HG03095 (cell line): ENCODE measurements around the gene DIP2C.
"Not testable (repeated sequence)": the region's sequence is repeated elsewhere in the genome, so short reads cannot be mapped to it uniquely, and the experiment has no call there.

ENCODE experiments used
- ATAC-seq: cut with Tn5 transposase; IDR thresholded peaks from one replicate; pipeline ENCODE4 v1.9.1; 2021; ENCODE audit warnings: moderate library complexity; ENCODE audit not compliant: unreplicated experiment

The DIP2C gene

DNA sequence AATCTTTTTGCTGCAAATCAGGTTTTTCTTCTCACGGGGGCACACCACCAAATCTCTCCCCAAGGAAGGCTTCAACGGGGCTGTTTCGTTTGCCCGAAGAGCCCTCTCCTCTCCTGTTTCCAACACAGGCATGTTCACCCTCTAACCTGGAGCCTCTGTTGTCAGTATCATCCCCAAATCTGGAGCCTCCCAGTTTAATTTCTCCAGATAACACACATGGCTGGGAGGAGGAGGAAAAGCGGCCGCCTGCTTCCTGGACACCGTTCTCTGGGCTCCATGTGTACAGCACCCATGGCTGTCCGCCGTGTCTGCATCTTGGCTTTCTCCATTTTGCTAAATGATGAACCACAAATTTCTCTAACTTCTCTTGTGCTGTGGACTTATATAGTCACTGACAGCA is 214.5 kb downstream of the DIP2C start:
- ATAC-seq: no peak

DNA sequence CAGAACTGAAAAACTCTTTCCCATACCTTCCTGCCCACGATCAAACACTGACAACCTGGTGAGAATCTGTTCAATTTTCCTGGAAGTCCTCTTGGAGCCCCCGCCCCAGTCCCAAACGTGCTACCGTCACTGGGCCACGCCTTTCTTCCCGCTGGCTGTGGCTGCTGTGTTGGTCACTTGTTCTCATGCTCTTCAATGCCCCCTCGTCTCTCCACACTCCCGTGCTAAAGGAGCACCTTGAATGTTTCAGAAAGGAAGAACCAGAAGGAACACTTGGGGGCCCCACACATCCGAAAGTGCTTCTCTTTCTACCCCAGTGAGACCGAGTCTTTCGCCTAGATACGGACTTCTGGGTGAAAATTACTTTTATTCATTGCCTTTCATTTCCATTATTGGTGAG is 215.1 kb downstream of the DIP2C start:
- no peak for ATAC-seq

DNA sequence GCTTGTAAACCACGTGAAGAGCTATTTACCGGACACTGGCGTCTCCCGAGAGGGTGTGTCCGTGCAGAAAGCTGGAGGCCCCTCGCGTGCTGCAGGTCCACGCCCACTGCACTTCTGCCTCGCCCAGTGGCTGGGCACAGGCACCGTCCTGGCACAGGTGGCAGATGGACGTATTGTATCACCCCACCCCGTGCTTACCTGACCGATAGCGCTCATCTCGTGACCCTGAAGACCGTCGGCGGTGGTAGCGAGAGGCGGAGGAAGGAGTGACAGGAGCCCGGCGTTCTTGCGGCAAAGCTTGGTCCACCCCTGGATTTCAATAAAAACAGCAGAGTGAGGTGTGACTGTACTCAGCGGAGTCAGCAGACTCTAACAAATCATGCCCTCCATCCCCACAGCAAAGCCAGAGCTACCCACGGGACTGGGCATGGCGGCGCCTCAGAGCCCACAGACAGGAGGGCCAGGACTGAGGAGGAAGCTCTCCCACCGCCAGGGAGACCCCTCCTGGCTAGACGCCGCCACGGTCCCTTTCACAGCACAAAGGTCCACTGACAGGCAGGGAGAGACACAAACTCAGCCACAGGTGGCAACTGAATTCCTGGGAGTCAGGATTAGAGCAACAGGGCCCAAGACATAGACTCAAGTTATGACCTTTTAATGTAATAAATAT is 217.1 kb downstream of the DIP2C start:
- no peak for ATAC-seq

DNA sequence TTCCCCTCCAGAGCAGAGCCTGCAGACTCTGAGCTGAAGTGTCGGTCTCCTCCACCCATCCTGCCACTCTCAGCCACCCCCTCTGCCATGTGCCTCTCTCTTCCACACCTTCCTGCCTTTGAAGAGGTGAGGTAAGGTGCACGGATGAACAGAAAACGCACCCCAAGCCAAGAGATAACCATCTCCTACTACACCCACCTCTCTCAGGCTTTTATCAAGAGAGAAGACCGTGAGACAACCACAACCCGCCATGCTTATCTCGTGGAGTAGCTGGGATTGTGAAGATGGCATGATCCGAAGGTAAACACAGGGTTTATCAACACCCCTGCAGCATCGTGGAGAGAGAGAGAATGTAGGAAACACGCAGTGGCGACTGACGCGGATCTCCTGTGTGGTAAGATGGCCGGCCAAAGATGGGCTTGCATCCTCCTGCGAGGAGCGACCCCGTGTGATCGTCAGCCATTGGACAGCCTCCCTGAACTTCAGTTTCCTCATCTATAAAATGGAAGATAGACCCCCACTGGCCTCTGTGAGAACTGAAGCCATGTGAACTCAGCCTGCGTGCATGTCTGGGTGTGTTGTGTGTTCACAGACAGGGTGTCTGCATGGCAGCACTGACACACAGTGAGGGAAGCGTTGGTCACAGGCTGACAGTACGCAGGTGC is 219.0 kb downstream of the DIP2C start:
- no peak for ATAC-seq

GRCh38 chr10:469947-470338 is 219.5 kb downstream of the DIP2C start:
- ATAC-seq: no peak

- no peak for ATAC-seq
Observed at GRCh38 chr10:459743-460142, 229.7 kb downstream of the DIP2C start.

GRCh38 chr10:458421-458851 is 231.0 kb downstream of the DIP2C start:
- no peak for ATAC-seq

GRCh38 chr10:456486-456885 is 233.0 kb downstream of the DIP2C start:
- ATAC-seq: no peak

DNA sequence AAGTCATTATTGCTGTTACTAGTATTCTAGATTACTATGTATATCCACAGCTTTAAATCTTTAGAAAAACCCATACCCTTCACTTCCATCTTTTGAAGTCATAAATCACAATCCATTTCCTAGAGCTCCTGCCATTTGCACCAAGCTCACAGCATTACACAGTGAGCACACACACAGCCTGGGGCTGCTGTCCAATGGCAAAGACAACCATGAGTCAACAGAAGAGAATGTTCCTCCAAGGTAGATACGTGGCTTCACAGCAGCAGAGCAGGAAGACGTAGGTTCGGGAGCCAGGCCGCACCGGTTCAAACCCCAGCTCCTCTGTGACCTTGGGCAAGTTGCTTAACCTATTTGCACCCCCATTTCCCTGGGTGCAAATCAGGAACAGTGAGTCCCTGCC is 234.6 kb downstream of the DIP2C start:
- ATAC-seq: no peak

DNA sequence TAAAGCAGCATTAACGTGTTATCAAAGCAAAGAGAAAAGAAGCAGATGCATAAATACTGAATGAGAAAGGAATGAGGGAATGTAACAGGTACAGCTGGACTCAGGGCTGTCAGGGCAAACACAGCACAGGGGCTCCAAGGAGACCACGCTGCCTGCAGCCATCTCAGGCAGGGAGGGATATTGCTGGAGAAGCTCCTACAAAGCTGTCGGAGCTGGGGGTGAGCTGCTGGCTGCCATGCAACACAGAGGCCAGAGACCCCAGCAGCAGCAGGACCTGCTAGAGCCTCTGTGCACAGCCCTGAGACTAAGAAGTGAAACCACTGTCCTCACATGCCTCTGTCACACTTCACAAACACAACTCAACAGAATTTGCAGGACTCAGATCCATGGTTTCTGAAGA is 235.8 kb downstream of the DIP2C start:
- ATAC-seq: no peak

GRCh38 chr10:452512-453426 is 236.7 kb downstream of the DIP2C start:
- no peak for ATAC-seq

GRCh38 chr10:451856-452255 is 237.6 kb downstream of the DIP2C start:
- no peak for ATAC-seq

GRCh38 chr10:451021-451471 is 238.4 kb downstream of the DIP2C start:
- ATAC-seq: peak; percentile 96

DNA sequence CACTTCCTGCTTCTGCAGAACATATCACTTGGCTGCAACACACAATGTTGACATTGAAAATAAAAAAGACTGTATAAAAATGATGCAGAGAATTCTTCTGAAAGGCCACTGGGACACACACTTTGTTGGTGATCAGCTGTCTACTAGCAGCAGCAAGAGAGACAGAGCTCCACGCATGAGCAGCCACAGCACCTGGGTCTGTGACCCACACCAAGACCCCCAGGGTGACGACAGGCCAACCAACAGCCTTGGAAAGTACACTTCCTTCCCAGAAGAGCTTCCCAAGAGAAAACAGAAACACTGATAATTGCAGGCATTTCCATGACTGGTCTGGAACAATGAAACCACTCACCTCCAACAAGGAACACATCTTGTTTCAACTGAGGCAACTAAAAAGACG is 239.0 kb downstream of the DIP2C start:
- ATAC-seq: no peak

DNA sequence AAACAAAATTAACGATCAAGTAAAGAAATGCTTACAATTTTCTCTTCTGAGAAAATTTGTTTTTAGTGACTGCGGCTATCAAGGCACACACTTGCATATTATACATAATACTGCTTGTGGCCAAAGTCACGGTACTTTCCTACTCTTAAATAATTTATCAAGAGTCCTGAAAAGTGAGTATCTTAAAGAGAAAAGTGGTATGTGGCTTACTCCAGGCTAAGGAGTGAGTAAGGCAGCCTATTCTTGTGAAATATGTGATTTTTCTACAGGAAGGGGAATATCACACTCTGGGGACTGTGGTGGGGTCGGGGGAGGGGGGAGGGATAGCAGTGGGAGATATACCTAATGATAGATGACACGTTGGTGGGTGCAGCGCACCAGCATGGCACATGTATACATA is 240.1 kb downstream of the DIP2C start:
- ATAC-seq: not testable (repeated sequence)

DNA sequence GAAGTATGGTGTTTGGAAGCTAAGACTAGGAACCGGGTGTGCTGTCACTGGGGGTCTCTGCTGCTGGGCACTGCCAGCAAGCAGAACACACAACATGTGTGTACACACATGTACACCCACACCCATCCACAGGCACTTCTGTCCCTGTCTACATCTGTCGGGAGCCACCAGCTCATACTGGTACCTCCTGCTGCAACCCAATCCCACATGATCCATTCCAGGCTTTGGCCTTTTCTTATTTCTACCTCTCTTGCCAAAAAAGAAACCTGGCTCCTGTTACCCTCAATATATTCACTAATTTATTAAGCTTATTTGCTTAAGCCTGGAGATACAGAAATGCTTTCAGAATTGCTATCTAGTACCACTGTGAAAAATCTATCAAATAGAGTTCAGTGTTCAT is 246.0 kb downstream of the DIP2C start:
- ATAC-seq: no peak

DNA sequence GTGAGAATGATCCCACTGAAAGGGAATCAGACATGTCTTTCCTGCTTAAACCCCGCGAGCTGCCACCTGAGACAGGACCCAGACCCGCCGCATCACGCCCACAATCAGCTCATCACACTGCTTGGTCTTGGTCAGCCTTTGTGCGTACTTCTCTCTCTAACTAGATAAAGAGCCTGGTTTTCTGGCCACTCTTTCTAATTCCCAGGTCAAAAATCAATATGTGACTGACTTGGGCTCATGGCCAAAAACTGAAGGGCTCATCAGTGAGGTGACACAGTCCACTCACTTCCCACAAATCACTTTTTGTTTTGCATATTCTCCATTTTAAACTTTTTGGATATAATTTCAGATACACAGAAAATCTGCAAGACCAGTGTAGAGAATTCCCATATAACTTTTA is 247.3 kb downstream of the DIP2C start:
- no peak for ATAC-seq

- no peak for ATAC-seq
Observed at GRCh38 chr10:441659-442058, 247.8 kb downstream of the DIP2C start.

DNA sequence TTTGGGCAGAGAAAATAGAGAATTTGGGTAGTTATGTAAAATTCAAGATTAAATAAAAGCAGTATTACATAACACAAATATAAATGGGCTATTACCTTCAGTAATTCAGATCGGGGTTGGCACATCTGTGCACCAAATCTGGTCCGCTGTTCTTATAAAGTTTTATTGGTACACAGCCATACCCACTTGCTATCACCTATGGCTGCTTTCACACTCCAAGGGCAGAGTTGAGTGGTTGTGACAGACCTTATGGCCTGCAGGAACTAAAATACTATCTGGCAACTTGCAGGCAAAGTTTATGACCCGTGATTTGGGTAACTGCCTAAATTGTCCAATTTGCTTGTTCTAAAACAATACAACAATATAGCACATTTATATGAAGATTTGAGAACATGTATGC is 249.3 kb downstream of the DIP2C start:
- ATAC-seq: no peak

DNA sequence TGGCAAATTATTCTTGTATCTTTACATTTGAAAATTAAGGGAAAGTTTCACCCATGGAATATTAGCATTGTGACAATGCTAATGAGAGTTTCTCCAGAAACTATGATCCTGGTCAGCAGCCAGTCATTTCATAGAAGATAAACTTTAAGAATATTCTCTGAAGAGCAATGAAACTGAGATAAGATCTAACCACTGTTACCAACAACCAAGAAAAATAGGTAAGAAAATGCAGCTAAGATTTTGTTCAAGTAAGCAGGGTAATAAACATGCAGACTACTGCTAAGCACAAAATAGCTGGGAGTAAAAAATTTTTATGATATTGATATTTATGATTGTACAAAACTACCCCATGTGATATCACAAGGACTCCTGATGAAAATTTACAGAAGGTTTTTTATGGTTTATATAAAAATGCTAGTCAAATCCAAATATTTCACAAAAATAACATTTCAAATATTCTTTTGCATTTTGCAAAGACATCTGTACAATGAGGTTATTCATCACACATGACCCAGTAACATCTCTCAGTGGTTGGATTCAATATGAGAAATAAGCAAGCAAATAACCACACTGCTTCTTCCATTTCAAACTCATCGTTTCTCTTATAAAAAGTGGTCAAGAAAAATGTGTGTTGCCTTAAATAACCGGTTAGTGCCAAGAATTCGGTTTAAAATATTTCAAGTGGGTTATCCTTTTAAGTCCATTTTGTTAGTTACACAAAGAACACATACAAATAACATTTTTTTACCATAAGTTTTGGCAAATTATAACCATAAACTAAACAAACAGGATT is 251.6 kb downstream of the DIP2C start:
- no peak for ATAC-seq
